Measurements from ENCODE around the gene SPSB3.

The SPSB3 gene

GRCh38 chr16:1810536-1810935, 28.2 kb upstream of the SPSB3 start (continued):
- no peak for TF ChIP-seq ZFP69B (tag by site-specific recombination; IDR thresholded peaks at IDR 0.05)

- H3K36me3 ChIP-seq (ENCODE audit: control insufficient read depth in 2 of 2, insufficient read depth in 1 of 2, low read length in 2 of 2), result peaks cover 21 to 62% of the 10 kb centered on the region in 2 experiments; a peak in 2 of 3 replicates
- TF ChIP-seq ZNF24 (tag by site-specific recombination; IDR thresholded peaks at IDR 0.05), result no peak
- TF ChIP-seq ZXDB (tag by site-specific recombination; IDR thresholded peaks at IDR 0.05), result no peak
- no peak for TF ChIP-seq ZNF549 (tag by site-specific recombination; IDR thresholded peaks at IDR 0.05)
- ChIA-PET POLR2A (no interaction called here), CTCF (interaction anchor here (0.7 to 1.3 kb wide), 2 partner anchors 31 to 99 kb away, joined by 3 to 4 read pairs; no protein-coding TSS in a partner anchor)
- no peak overlapping the region for H3K4me3 ChIP-seq (ENCODE audit: low read depth, low read length)
- no peak overlapping the region for H3K27ac ChIP-seq (ENCODE audit: extremely low read depth, low read depth, low read length)
- no peaks in the 10 kb centered on the region for H3K4me1 ChIP-seq (ENCODE audit: control insufficient read depth, insufficient read depth, low read length)
- no peaks in the 10 kb centered on the region for H3K9me3 ChIP-seq (ENCODE audit: control insufficient read depth, insufficient read depth, low read depth, low read length)
These were observed 27.7 kb upstream of the SPSB3 start for GRCh38 chr16:1810106-1810505.

- CTCF ChIA-PET, result no interaction called here
- Histone ChIP-seq H3K27ac (ENCODE audit: extremely low read depth, low read depth, low read length) (no peak overlapping the region), H3K9me3 (ENCODE audit: control insufficient read depth, insufficient read depth, low read depth, low read length) (no peaks in the 10 kb centered on the region), H3K4me1 (ENCODE audit: control insufficient read depth, insufficient read depth, low read length) (no peaks in the 10 kb centered on the region), H3K36me3 (ENCODE audit: control insufficient read depth in 2 of 2, insufficient read depth in 1 of 2, low read length in 2 of 2) (peaks cover 21 to 59% of the 10 kb centered on the region in 2 experiments; a peak in 2 of 3 replicates), H3K4me3 (ENCODE audit: low read depth, low read length) (no peak overlapping the region)
- no peak for TF ChIP-seq ZNF585B (tag by site-specific recombination; IDR thresholded peaks at IDR 0.05)
- TF ChIP-seq KLF9 (tag by site-specific recombination; IDR thresholded peaks at IDR 0.05; ENCODE audit: low read depth), result 0 out of 2 replicates have a peak, but pooled peaks have one; percentile 9
- POLR2A ChIA-PET, result no interaction called here
These were observed 27.0 kb upstream of the SPSB3 start for GRCh38 chr16:1809281-1809801.

- TF ChIP-seq GLIS2 (tag by site-specific recombination; IDR thresholded peaks at IDR 0.05) (no peak), ZNF560 (tag by site-specific recombination; IDR thresholded peaks at IDR 0.05; ENCODE audit: borderline replicate concordance) (no peak), ZNF660 (tag by site-specific recombination; IDR thresholded peaks at IDR 0.05) (no peak), PRDM1 (tag by site-specific recombination; IDR thresholded peaks at IDR 0.05) (no peak), EGR2 (tag by site-specific recombination; IDR thresholded peaks at IDR 0.05; ENCODE audit: low read depth) (no peak)
- H3K4me3 ChIP-seq (ENCODE audit: low read depth, low read length), result no peak overlapping the region
- H3K36me3 ChIP-seq (ENCODE audit: control insufficient read depth in 2 of 2, insufficient read depth in 1 of 2, low read length in 2 of 2), result peaks cover 21 to 56% of the 10 kb centered on the region in 2 experiments; a peak in 2 of 3 replicates
- H3K27ac ChIP-seq (ENCODE audit: extremely low read depth, low read depth, low read length), result no peak overlapping the region
- no peaks in the 10 kb centered on the region for H3K9me3 ChIP-seq (ENCODE audit: control insufficient read depth, insufficient read depth, low read depth, low read length)
- ChIA-PET CTCF (no interaction called here), POLR2A (no interaction called here)
- no peaks in the 10 kb centered on the region for H3K4me1 ChIP-seq (ENCODE audit: control insufficient read depth, insufficient read depth, low read length)
These were observed 26.3 kb upstream of the SPSB3 start for GRCh38 chr16:1808691-1809090.

- no peak overlapping the region for H3K4me3 ChIP-seq (ENCODE audit: low read depth, low read length)
- ChIA-PET CTCF (no interaction called here), POLR2A (no interaction called here)
- no peaks in the 10 kb centered on the region for H3K4me1 ChIP-seq (ENCODE audit: control insufficient read depth, insufficient read depth, low read length)
- H3K9me3 ChIP-seq (ENCODE audit: control insufficient read depth, insufficient read depth, low read depth, low read length), result no peaks in the 10 kb centered on the region
- H3K27ac ChIP-seq (ENCODE audit: extremely low read depth, low read depth, low read length), result no peak overlapping the region
- peaks cover 21 to 50% of the 10 kb centered on the region in 2 experiments; a peak in 2 of 3 replicates for H3K36me3 ChIP-seq (ENCODE audit: control insufficient read depth in 2 of 2, insufficient read depth in 1 of 2, low read length in 2 of 2)
- no peak for TF ChIP-seq TSHZ1 (tag by site-specific recombination; IDR thresholded peaks at IDR 0.05; ENCODE audit: borderline replicate concordance)
- no peak for TF ChIP-seq ZNF202 (tag by site-specific recombination; IDR thresholded peaks at IDR 0.05; ENCODE audit: borderline replicate concordance)
- TF ChIP-seq ZNF19 (tag by site-specific recombination; IDR thresholded peaks at IDR 0.05; ENCODE audit: low read depth), result no peak
- no peak for TF ChIP-seq ZNF350 (tag by site-specific recombination; IDR thresholded peaks at IDR 0.05)
- no peak for TF ChIP-seq INSM2 (tag by site-specific recombination; IDR thresholded peaks at IDR 0.05)
- TF ChIP-seq ZNF621 (tag by site-specific recombination; IDR thresholded peaks at IDR 0.05), result no peak
- no peak for TF ChIP-seq ZNF416 (tag by site-specific recombination; IDR thresholded peaks at IDR 0.05)
- TF ChIP-seq PBX3 (CRISPR knock-in tag; IDR thresholded peaks at IDR 0.05), result no peak
- no peak for TF ChIP-seq KLF16 (tag by site-specific recombination; IDR thresholded peaks at IDR 0.05)
- no peak for TF ChIP-seq ZNF37A (tag by site-specific recombination; IDR thresholded peaks at IDR 0.05)
- TF ChIP-seq ZEB2 (tag by site-specific recombination; IDR thresholded peaks at IDR 0.05), result no peak
These were observed 25.3 kb upstream of the SPSB3 start for GRCh38 chr16:1807626-1808025.
